HL-60 (cell line): ENCODE results near the gene SLC23A2.

Experiments used
- GABPA ChIP-seq: IDR thresholded peaks from 2 replicates; pipeline ENCODE4 v1.6.1; 2012; ENCODE audit warnings: low read depth
- POLR2AphosphoS5 ChIP-seq: IDR thresholded peaks from 2 replicates; pipeline ENCODE4 v1.6.1; 2012; ENCODE audit warnings: low read depth
- SPI1 ChIP-seq: IDR thresholded peaks from 2 replicates; pipeline ENCODE4 v1.6.1; 2012; ENCODE audit warnings: low read depth, mild to moderate bottlenecking, borderline replicate concordance
- TF ChIP-seq, protein P1 (sequence below): IDR thresholded peaks from one replicate; pipeline ENCODE4 v1.5.1; 2011; ENCODE audit warnings: low read length, control low read depth, inconsistent platforms; ENCODE audit not compliant: insufficient read depth
- TF ChIP-seq, protein P2 (sequence below): IDR thresholded peaks from 2 replicates; pipeline ENCODE4 v1.6.1; 2012; ENCODE audit warnings: low read depth; ENCODE audit not compliant: insufficient replicate concordance

DNA sequence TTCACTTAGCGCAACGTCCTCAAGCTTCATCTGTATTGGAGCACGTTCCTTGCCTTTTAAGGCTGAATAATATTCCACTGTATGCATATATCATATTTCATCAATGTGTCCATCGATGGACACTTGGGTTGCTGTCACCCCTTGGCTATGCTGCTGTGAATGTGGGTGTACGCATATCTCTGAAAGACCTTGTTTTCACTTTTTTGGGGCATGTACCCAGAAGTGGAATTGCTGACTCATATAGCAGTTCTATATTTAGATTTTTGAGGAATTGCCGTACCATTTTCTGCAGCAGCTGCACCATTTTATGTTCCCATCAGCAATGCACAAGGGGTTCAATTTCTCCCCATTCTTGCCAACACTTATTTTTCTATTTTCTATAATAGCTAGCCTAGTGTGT lies 22.8 kb upstream of the SLC23A2 start:
- TF ChIP-seq, protein P1, sequence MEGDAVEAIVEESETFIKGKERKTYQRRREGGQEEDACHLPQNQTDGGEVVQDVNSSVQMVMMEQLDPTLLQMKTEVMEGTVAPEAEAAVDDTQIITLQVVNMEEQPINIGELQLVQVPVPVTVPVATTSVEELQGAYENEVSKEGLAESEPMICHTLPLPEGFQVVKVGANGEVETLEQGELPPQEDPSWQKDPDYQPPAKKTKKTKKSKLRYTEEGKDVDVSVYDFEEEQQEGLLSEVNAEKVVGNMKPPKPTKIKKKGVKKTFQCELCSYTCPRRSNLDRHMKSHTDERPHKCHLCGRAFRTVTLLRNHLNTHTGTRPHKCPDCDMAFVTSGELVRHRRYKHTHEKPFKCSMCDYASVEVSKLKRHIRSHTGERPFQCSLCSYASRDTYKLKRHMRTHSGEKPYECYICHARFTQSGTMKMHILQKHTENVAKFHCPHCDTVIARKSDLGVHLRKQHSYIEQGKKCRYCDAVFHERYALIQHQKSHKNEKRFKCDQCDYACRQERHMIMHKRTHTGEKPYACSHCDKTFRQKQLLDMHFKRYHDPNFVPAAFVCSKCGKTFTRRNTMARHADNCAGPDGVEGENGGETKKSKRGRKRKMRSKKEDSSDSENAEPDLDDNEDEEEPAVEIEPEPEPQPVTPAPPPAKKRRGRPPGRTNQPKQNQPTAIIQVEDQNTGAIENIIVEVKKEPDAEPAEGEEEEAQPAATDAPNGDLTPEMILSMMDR: no peak
- TF ChIP-seq, protein P2, sequence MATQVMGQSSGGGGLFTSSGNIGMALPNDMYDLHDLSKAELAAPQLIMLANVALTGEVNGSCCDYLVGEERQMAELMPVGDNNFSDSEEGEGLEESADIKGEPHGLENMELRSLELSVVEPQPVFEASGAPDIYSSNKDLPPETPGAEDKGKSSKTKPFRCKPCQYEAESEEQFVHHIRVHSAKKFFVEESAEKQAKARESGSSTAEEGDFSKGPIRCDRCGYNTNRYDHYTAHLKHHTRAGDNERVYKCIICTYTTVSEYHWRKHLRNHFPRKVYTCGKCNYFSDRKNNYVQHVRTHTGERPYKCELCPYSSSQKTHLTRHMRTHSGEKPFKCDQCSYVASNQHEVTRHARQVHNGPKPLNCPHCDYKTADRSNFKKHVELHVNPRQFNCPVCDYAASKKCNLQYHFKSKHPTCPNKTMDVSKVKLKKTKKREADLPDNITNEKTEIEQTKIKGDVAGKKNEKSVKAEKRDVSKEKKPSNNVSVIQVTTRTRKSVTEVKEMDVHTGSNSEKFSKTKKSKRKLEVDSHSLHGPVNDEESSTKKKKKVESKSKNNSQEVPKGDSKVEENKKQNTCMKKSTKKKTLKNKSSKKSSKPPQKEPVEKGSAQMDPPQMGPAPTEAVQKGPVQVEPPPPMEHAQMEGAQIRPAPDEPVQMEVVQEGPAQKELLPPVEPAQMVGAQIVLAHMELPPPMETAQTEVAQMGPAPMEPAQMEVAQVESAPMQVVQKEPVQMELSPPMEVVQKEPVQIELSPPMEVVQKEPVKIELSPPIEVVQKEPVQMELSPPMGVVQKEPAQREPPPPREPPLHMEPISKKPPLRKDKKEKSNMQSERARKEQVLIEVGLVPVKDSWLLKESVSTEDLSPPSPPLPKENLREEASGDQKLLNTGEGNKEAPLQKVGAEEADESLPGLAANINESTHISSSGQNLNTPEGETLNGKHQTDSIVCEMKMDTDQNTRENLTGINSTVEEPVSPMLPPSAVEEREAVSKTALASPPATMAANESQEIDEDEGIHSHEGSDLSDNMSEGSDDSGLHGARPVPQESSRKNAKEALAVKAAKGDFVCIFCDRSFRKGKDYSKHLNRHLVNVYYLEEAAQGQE: no peak
- TF ChIP-seq GABPA: no peak
- no peak for TF ChIP-seq POLR2AphosphoS5
- no peak for TF ChIP-seq SPI1
